H1 (cell line): ENCODE data around the gene ASB8. TPM values are rescaled to one million over a fixed set of nuclear protein-coding genes. Genes with fewer than 3 reads are reported as not detected.
"Not testable (repeated sequence)": the region's sequence is repeated elsewhere in the genome, so short reads cannot be mapped to it uniquely, and the experiment has no call there.

Experiments
- CTCF ChIA-PET: fragments of 300-600 bp; sonication (Branson Sonifier 250); formaldehyde crosslinking; loops from one replicate; lab custom pipeline; 2021; ENCODE audit not compliant: partially characterized antibody; lab: Charles Lee
- POLR2A ChIA-PET: fragments of 300-600 bp; sonication (Branson Sonifier 250); formaldehyde crosslinking; loops from one replicate; lab custom pipeline; 2021; ENCODE audit warnings: inconsistent platforms; ENCODE audit not compliant: partially characterized antibody; lab: Charles Lee
- DNase-seq, 2 experiments: peaks; one replicate each; pipeline versions ENCODE4 v3.0.0 to v3.0.0-alpha.2; 2010 to 2022; ENCODE audit warnings: low spot score in 2 of 2, low read depth in 1 of 2, mixed read lengths in 1 of 2
- FAIRE-seq: peaks from 2 replicates; lab custom pipeline; 2011; peaks lifted over from hg19 to GRCh38; lab: Jason Lieb, UNC
- H2AFZ ChIP-seq: 2 replicates; pipeline ENCODE4 v1.8.1; 2012; ENCODE audit warnings: low read length, inconsistent platforms
- H2AK5ac ChIP-seq: 2 replicates; pipeline ENCODE4 v1.6.1; 2013; ENCODE audit warnings: low read depth, low read length
- H2BK120ac ChIP-seq: replicated peaks from 2 replicates; pipeline ENCODE3; 2013; ENCODE audit warnings: low read depth, low read length, inconsistent platforms
- H2BK12ac ChIP-seq: 2 replicates; pipeline ENCODE4 v1.6.1; 2013; ENCODE audit warnings: low read depth, low read length
- H2BK15ac ChIP-seq: 2 replicates; pipeline ENCODE4 v1.6.1; 2013; ENCODE audit warnings: low read length
- H2BK20ac ChIP-seq: 2 replicates; pipeline ENCODE4 v1.6.1; 2013; ENCODE audit warnings: low read length
- H2BK5ac ChIP-seq: 2 replicates; pipeline ENCODE4 v1.6.1; 2013; ENCODE audit warnings: low read depth, low read length
- H3K14ac ChIP-seq: 2 replicates; pipeline ENCODE4 v1.6.1; 2013; ENCODE audit warnings: inconsistent platforms; ENCODE audit not compliant: insufficient read length
- H3K18ac ChIP-seq: 2 replicates; pipeline ENCODE4 v1.6.1; 2013; ENCODE audit warnings: low read length; ENCODE audit errors: extremely low read depth
- H3K23ac ChIP-seq: 2 replicates; pipeline ENCODE4 v1.6.1; 2013; ENCODE audit warnings: inconsistent platforms; ENCODE audit not compliant: insufficient read length
- H3K23me2 ChIP-seq: 2 replicates; pipeline ENCODE4 v1.6.1; 2013; ENCODE audit warnings: low read depth, low read length
- H3K27ac ChIP-seq: 2 replicates; pipeline ENCODE4 v1.6.1; 2011; ENCODE audit warnings: low read depth, low read length, inconsistent platforms
- H3K27me3 ChIP-seq, 4 experiments: replicated peaks in 1 of 4; 1 replicate in 1 of 4; 2 replicates in 3 of 4; pipeline versions ENCODE4 v1.6.1 to v1.8.1; 2011 to 2013; ENCODE audit warnings: low read length in 3 of 4, mild to moderate bottlenecking in 3 of 4, inconsistent platforms in 2 of 4, mixed read lengths in 2 of 4, moderate library complexity in 1 of 4; ENCODE audit not compliant: control insufficient read depth in 3 of 4, insufficient read depth in 3 of 4; ENCODE audit errors: extremely low read depth in 1 of 4
- H3K36me3 ChIP-seq, 4 experiments: 2 replicates each; pipeline versions ENCODE4 v1.6.1 to v1.8.1; 2011 to 2013; ENCODE audit warnings: mild to moderate bottlenecking in 4 of 4, low read length in 3 of 4, moderate library complexity in 2 of 4, control low read depth in 1 of 4, inconsistent platforms in 1 of 4; ENCODE audit not compliant: insufficient read depth in 4 of 4, control insufficient read depth in 2 of 4
- H3K4ac ChIP-seq: replicated peaks from 2 replicates; pipeline ENCODE3; 2013; ENCODE audit warnings: low read length, low read depth, mixed read lengths, inconsistent platforms; ENCODE audit not compliant: insufficient read length
- H3K4me1 ChIP-seq, 4 experiments: replicated peaks in 1 of 4; 1 replicate in 1 of 4; 2 replicates in 3 of 4; pipeline versions ENCODE4 v1.6.1 to v1.8.1; 2011 to 2013; ENCODE audit warnings: low read length in 3 of 4, inconsistent platforms in 2 of 4, mixed read lengths in 1 of 4; ENCODE audit not compliant: insufficient read depth in 4 of 4, control insufficient read depth in 3 of 4
- H3K4me2 ChIP-seq, 2 experiments: 2 replicates each; pipeline versions ENCODE4 v1.6.1 to v1.8.1; 2011 to 2013; ENCODE audit warnings: low read depth in 2 of 2, low read length in 2 of 2, control low read depth in 1 of 2, inconsistent platforms in 1 of 2, mild to moderate bottlenecking in 1 of 2; ENCODE audit not compliant: insufficient read depth in 1 of 2
- H3K4me3 ChIP-seq, 4 experiments: fragments of 200-600, 300-600 bp in 1 of 4; sonication (generic), shearing (Covaris generic), sonication (Bioruptor Twin) in 1 of 4; 2 replicates each; pipeline versions ENCODE4 v1.5.1 to v1.8.1; 2011 to 2016; ENCODE audit warnings: low read length in 4 of 4, low read depth in 3 of 4, control low read depth in 2 of 4, inconsistent platforms in 2 of 4, mild to moderate bottlenecking in 2 of 4, mixed read lengths in 1 of 4, moderate library complexity in 1 of 4; ENCODE audit not compliant: insufficient read depth in 2 of 4; ENCODE audit errors: extremely low read depth in 1 of 4
- H3K56ac ChIP-seq: replicated peaks from 2 replicates; pipeline ENCODE3; 2013; ENCODE audit warnings: low read depth, mild to moderate bottlenecking, mixed read lengths, low read length, inconsistent platforms; ENCODE audit not compliant: insufficient read length
- H3K79me1 ChIP-seq: 2 replicates; pipeline ENCODE4 v1.6.1; 2013; ENCODE audit warnings: low read depth, low read length, control low read depth
- H3K79me2 ChIP-seq, 2 experiments: 2 replicates each; pipeline versions ENCODE4 v1.6.1 to v1.8.1; 2012 to 2013; ENCODE audit warnings: low read length in 2 of 2, mild to moderate bottlenecking in 2 of 2, inconsistent platforms in 1 of 2; ENCODE audit not compliant: insufficient read depth in 2 of 2, control insufficient read depth in 1 of 2
- H3K9ac ChIP-seq, 4 experiments: replicated peaks in 1 of 4; 1 replicate in 1 of 4; 2 replicates in 3 of 4; pipeline versions ENCODE4 v1.6.1 to v1.8.1; 2011 to 2013; ENCODE audit warnings: low read depth in 3 of 4, low read length in 3 of 4, control low read depth in 2 of 4, mild to moderate bottlenecking in 2 of 4, moderate library complexity in 2 of 4, inconsistent platforms in 1 of 4; ENCODE audit errors: extremely low read depth in 1 of 4
- H3K9me3 ChIP-seq, 2 experiments: 2 replicates each; pipeline versions ENCODE4 v1.6.1 to v1.8.1; 2012 to 2013; ENCODE audit warnings: mild to moderate bottlenecking in 2 of 2, moderate library complexity in 2 of 2, control low read depth in 1 of 2, inconsistent platforms in 1 of 2, low read depth in 1 of 2, low read length in 1 of 2, mixed read lengths in 1 of 2; ENCODE audit not compliant: insufficient read depth in 2 of 2
- H4K20me1 ChIP-seq, 2 experiments: replicated peaks in 1 of 2; 2 replicates each; pipeline versions ENCODE3 to v1.8.1; 2011 to 2013; ENCODE audit warnings: inconsistent platforms in 2 of 2, low read length in 2 of 2, mild to moderate bottlenecking in 1 of 2; ENCODE audit not compliant: insufficient read depth in 2 of 2, control insufficient read depth in 1 of 2
- H4K5ac ChIP-seq: 2 replicates; pipeline ENCODE4 v1.6.1; 2013; ENCODE audit warnings: low read length, low read depth, mixed read lengths, inconsistent platforms; ENCODE audit not compliant: insufficient read length
- H4K8ac ChIP-seq: 2 replicates; pipeline ENCODE4 v1.8.0; 2013; ENCODE audit warnings: mild to moderate bottlenecking, moderate library complexity, low read length, inconsistent platforms; ENCODE audit not compliant: insufficient read depth; ENCODE audit errors: extremely low read depth
- H4K91ac ChIP-seq: replicated peaks from 2 replicates; pipeline ENCODE3; 2013; ENCODE audit warnings: low read length, mixed read lengths, inconsistent platforms; ENCODE audit not compliant: insufficient read length
- ZNF274 ChIP-seq: IDR thresholded peaks from 2 replicates; pipeline ENCODE4 v1.7.0; 2012; ENCODE audit warnings: low read length, borderline replicate concordance; ENCODE audit errors: extremely low read depth
- WGBS, 2 experiments: shearing (Covaris generic) in 1 of 2; methylation state at CpG; one replicate each; pipeline versions ENCODE4 v1.1.6 to v1.1.7; 2013 to 2015; ENCODE audit warnings: low lambda C conversion rate in 2 of 2, mixed read lengths in 2 of 2, inconsistent platforms in 1 of 2, low coverage in 1 of 2, missing lambda C conversion rate in 1 of 2; ENCODE audit not compliant: insufficient replicate concordance in 2 of 2, insufficient coverage in 1 of 2, insufficient read length in 1 of 2; ENCODE audit errors: extremely low coverage in 1 of 2, missing lambda C conversion rate in 1 of 2; 5-methylcytosine and 5-hydroxymethylcytosine counted together
- polyA plus RNA-seq, 7 experiments: library from polyadenylated mRNA; depleted of rRNA in 3 of 7; stranded (reverse) in 5 of 7; unstranded in 2 of 7; fragments of >200 nt in 5 of 7; fragments of 200-250 nt in 2 of 7; gene quantifications; 1 replicate in 5 of 7; 2 replicates in 1 of 7; 4 replicates in 1 of 7; pipeline versions ENCODE4 v1.2.1 to v1.2.3, GENCODE V29; 2011 to 2013; ENCODE audit warnings: missing spikeins in 2 of 7, mixed read lengths in 2 of 7
- total RNA-seq: library from RNA; stranded (reverse); fragmentation: NEBNext Ultra II Directional; extraction: Animal tissue kit (Norgen Biotek cat#: 25700); gene quantifications from 2 replicates; pipeline ENCODE4 v1.2.1, GENCODE V29; 2021
- TF ChIP-seq, protein P1 (sequence below): IDR thresholded peaks from 2 replicates; pipeline ENCODE4 v1.6.1; 2011; ENCODE audit warnings: low read depth, mild to moderate bottlenecking, low read length; ENCODE audit not compliant: insufficient read depth

The ASB8 gene
- total and polyA plus RNA-seq, 2 of the 8 experiments (the other 6 are each of a cell fraction or from before 2014, with no cell fraction given) = 3.8 to 8.3 TPM

DNA sequence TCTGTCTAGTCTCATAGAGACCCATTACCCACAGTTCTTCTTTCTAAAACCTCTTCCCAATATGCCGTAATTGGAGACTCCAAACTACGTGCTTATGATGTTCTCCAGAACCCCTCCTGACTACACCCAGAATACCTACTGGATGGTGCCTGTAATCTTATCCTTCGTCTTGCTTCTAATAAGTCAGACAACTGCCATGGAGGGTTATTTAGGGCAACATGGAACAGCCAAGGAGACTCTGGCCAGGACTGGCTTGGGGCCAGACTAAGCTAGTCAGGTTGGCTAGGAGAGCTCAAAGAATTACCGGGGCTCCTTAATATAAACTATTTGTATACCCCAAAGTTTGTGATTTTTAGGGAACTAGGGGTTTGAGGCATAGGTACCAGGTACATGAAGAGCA, 31.3 kb downstream of the ASB8 start (continued):
- TF ChIP-seq ZNF274 = no peak
- TF ChIP-seq, protein P1, sequence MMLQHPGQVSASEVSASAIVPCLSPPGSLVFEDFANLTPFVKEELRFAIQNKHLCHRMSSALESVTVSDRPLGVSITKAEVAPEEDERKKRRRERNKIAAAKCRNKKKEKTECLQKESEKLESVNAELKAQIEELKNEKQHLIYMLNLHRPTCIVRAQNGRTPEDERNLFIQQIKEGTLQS = no peak

DNA sequence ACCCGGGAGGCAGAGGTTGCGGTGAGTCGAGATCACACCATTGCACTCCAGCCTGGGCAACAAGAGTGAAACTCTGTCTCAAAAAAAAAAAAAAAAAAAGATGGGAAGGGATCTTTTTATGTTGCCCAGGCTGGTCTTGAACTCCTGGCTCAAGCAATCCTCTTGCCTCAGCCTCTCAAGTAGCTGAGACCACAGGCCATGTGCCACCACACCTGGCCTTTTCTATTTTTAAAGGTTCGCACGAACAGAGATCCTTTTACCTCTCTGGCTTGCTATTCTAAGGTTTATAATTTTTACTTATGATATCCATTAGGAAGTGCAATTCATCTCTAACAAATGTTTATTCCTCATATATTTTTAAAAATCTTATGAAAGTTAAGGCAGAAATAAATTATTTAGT, 31.8 kb downstream of the ASB8 start:
- H3K79me1 ChIP-seq, H3K18ac ChIP-seq, H2BK15ac ChIP-seq, H4K5ac ChIP-seq, H4K91ac ChIP-seq, H2BK20ac ChIP-seq, H2AK5ac ChIP-seq, H3K56ac ChIP-seq, H3K9me3 ChIP-seq, FAIRE-seq, H3K27ac ChIP-seq, H3K23ac ChIP-seq, H2AFZ ChIP-seq, DNase-seq, H3K14ac ChIP-seq, H3K4me2 ChIP-seq, H3K9ac ChIP-seq, H2BK12ac ChIP-seq, H2BK120ac ChIP-seq, H2BK5ac ChIP-seq, H4K20me1 ChIP-seq, H3K23me2 ChIP-seq, H3K4ac ChIP-seq, H3K27me3 ChIP-seq, H3K4me1 ChIP-seq, H4K8ac ChIP-seq, H3K4me3 ChIP-seq: not testable (repeated sequence)
- Histone ChIP-seq H3K79me2 (peaks cover 6 to 16% of the 10 kb centered on the region in 2 experiments; a peak in 3 of 4 replicates), H3K36me3 (peaks cover 9 to 65% (median 47%) of the 10 kb centered on the region in 4 experiments)
- CTCF ChIA-PET = interaction anchor here (0.7 kb wide), 1 partner anchor 36 kb away, joined by 3 read pairs; no protein-coding TSS in a partner anchor
- POLR2A ChIA-PET = interaction anchor here (1.0 to 1.6 kb wide), 2 partner anchors 16 to 19 kb away, joined by 3 to 5 read pairs; partner anchors contain the start of gene SENP1
- 95% methylated on average over 2 of the region's 5 CpGs; no CpG with 5 or more reads in 1 of the 2 experiments for WGBS, 2 experiments
